IMR-90 (cell line): ENCODE results near the gene MROH7. TPM values are rescaled to one million over a fixed set of nuclear protein-coding genes. Genes with fewer than 3 reads are reported as not detected.

Experiments
- ATAC-seq: fragments of 200-7000 bp; cut with Tn5 transposase; 2 replicates; pipeline ENCODE4 v1.9.1; 2020; ENCODE audit warnings: low read depth, mild to moderate bottlenecking, moderate library complexity
- BruUV-seq: library from RNA; stranded (reverse); fragments of 400-500 nt; replicated peaks from 2 replicates; lab custom pipeline; 2021; lab: Mats Ljungman, UMichigan
- CTCF ChIA-PET: fragments of 300-600 bp; formaldehyde crosslinking; extraction: SDS; loops from one replicate; lab custom pipeline; 2021; ENCODE audit warnings: antibody characterized with exemption; lab: Yijun Ruan, JAX
- POLR2A ChIA-PET: fragments of 300-600 bp; sonication (Branson Sonifier 250); formaldehyde crosslinking; loops from one replicate; lab custom pipeline; 2022; ENCODE audit warnings: antibody characterized with exemption; ENCODE audit not compliant: unreplicated experiment; lab: Charles Lee
- DNase-seq: peaks from one replicate; pipeline ENCODE4 v3.0.0; 2013
- H2AFZ ChIP-seq: replicated peaks from 2 replicates; pipeline ENCODE3; 2013; ENCODE audit warnings: low read length, mild to moderate bottlenecking; ENCODE audit not compliant: poor library complexity
- H2AK5ac ChIP-seq: 2 replicates; pipeline ENCODE4 v1.6.1; 2013; ENCODE audit warnings: low read depth, low read length, inconsistent platforms
- H2AK9ac ChIP-seq: replicated peaks from 2 replicates; pipeline ENCODE3; 2013; ENCODE audit warnings: mild to moderate bottlenecking, low read depth, low read length, moderate library complexity; ENCODE audit not compliant: poor library complexity
- H2BK120ac ChIP-seq: 2 replicates; pipeline ENCODE4 v1.6.1; 2013; ENCODE audit warnings: low read depth, low read length, inconsistent platforms
- H2BK15ac ChIP-seq: 3 replicates; pipeline ENCODE4 v1.6.1; 2013; ENCODE audit warnings: low read depth, low read length, inconsistent platforms
- H2BK20ac ChIP-seq: 2 replicates; pipeline ENCODE4 v1.6.1; 2013; ENCODE audit warnings: low read depth, mild to moderate bottlenecking, inconsistent platforms, low read length, moderate library complexity
- H2BK5ac ChIP-seq: 2 replicates; pipeline ENCODE4 v1.6.1; 2013; ENCODE audit warnings: mild to moderate bottlenecking, low read depth, low read length, inconsistent platforms; ENCODE audit not compliant: poor library complexity, severe bottlenecking
- H3K14ac ChIP-seq: replicated peaks from 2 replicates; pipeline ENCODE4 v1.6.1; 2013; ENCODE audit warnings: low read depth, low read length, inconsistent platforms
- H3K18ac ChIP-seq: 2 replicates; pipeline ENCODE4 v1.6.1; 2013; ENCODE audit warnings: low read depth, low read length, control low read depth
- H3K23ac ChIP-seq: 2 replicates; pipeline ENCODE4 v1.6.1; 2013; ENCODE audit warnings: low read depth, low read length, inconsistent platforms
- H3K27ac ChIP-seq: 2 replicates; pipeline ENCODE4 v1.5.1; 2013; ENCODE audit warnings: mild to moderate bottlenecking, control low read depth, low read length; ENCODE audit not compliant: insufficient read depth
- H3K27me3 ChIP-seq: 2 replicates; pipeline ENCODE4 v1.6.1; 2013; ENCODE audit warnings: low read length; ENCODE audit not compliant: control insufficient read depth, insufficient read depth
- H3K36me3 ChIP-seq: 2 replicates; pipeline ENCODE4 v1.6.1; 2013; ENCODE audit warnings: low read length, mixed read lengths; ENCODE audit not compliant: control insufficient read depth, insufficient read depth
- H3K4ac ChIP-seq: 2 replicates; pipeline ENCODE4 v1.6.1; 2013; ENCODE audit warnings: low read depth, low read length, inconsistent platforms
- H3K4me1 ChIP-seq: 2 replicates; pipeline ENCODE4 v1.6.1; 2013; ENCODE audit warnings: low read length, mixed read lengths; ENCODE audit not compliant: control insufficient read depth, insufficient read depth
- H3K4me2 ChIP-seq: 2 replicates; pipeline ENCODE4 v1.6.1; 2013; ENCODE audit warnings: low read depth, mild to moderate bottlenecking, control low read depth, low read length, moderate library complexity
- H3K4me3 ChIP-seq: 2 replicates; pipeline ENCODE4 v1.5.1; 2013; ENCODE audit warnings: low read depth, mild to moderate bottlenecking, control low read depth, low read length, moderate library complexity; ENCODE audit not compliant: insufficient read depth
- H3K56ac ChIP-seq: 2 replicates; pipeline ENCODE4 v1.6.1; 2013; ENCODE audit warnings: low read length, inconsistent platforms; ENCODE audit not compliant: insufficient read depth; ENCODE audit errors: extremely low read depth
- H3K79me1 ChIP-seq, 2 experiments: 2 replicates each; pipeline ENCODE4 v1.6.1; 2013; ENCODE audit warnings: low read length in 2 of 2, inconsistent platforms in 1 of 2, low read depth in 1 of 2
- H3K9ac ChIP-seq: 2 replicates; pipeline ENCODE4 v1.6.1; 2013; ENCODE audit warnings: low read depth, low read length, control low read depth
- H3K9me1 ChIP-seq: 2 replicates; pipeline ENCODE4 v1.6.1; 2013; ENCODE audit warnings: low read length, inconsistent platforms; ENCODE audit not compliant: insufficient read depth
- H3K9me3 ChIP-seq: 2 replicates; pipeline ENCODE4 v1.6.1; 2013; ENCODE audit warnings: low read length; ENCODE audit not compliant: control insufficient read depth, insufficient read depth
- H4K20me1 ChIP-seq: 2 replicates; pipeline ENCODE4 v1.6.1; 2013; ENCODE audit warnings: low read length, inconsistent platforms; ENCODE audit not compliant: insufficient read depth
- H4K5ac ChIP-seq: 2 replicates; pipeline ENCODE4 v1.6.1; 2013; ENCODE audit warnings: mild to moderate bottlenecking, low read depth, low read length, control low read depth
- H4K8ac ChIP-seq, 2 experiments: 2 replicates each; pipeline ENCODE4 v1.6.1; 2013; ENCODE audit warnings: low read depth in 2 of 2, low read length in 2 of 2, control low read depth in 1 of 2, inconsistent platforms in 1 of 2
- H4K91ac ChIP-seq: 2 replicates; pipeline ENCODE4 v1.6.1; 2013; ENCODE audit warnings: low read depth, low read length, inconsistent platforms; ENCODE audit not compliant: insufficient read depth
- BHLHE40 ChIP-seq: fragments of 150-350 bp; IDR thresholded peaks from 2 replicates; pipeline ENCODE4 v1.6.1; 2016; ENCODE audit warnings: mild to moderate bottlenecking, low read depth, low read length
- CEBPB ChIP-seq: IDR thresholded peaks from 2 replicates; pipeline ENCODE4 v1.6.1; 2012; ENCODE audit warnings: low read depth, low read length, improper control_type of control experiment
- CHD1 ChIP-seq: IDR thresholded peaks from 2 replicates; pipeline ENCODE4 v1.6.1; 2012; ENCODE audit warnings: low read depth, low read length, improper control_type of control experiment
- FOS ChIP-seq: fragments of 150-350 bp; IDR thresholded peaks from 2 replicates; pipeline ENCODE4 v1.6.1; 2016; ENCODE audit warnings: low read depth, low read length
- MAFK ChIP-seq: IDR thresholded peaks from 2 replicates; pipeline ENCODE4 v1.6.1; 2012; ENCODE audit warnings: low read depth, low read length, improper control_type of control experiment
- MAZ ChIP-seq: IDR thresholded peaks from 2 replicates; pipeline ENCODE4 v1.6.1; 2012; ENCODE audit warnings: low read depth, mild to moderate bottlenecking, low read length, improper control_type of control experiment, moderate library complexity, borderline replicate concordance
- MXI1 ChIP-seq: IDR thresholded peaks from 2 replicates; pipeline ENCODE4 v1.6.1; 2012; ENCODE audit warnings: low read depth, mild to moderate bottlenecking, low read length, moderate library complexity, borderline replicate concordance
- NFE2L2 ChIP-seq: fragments of 150-350 bp; IDR thresholded peaks from 2 replicates; pipeline ENCODE4 v1.6.1; 2016; ENCODE audit warnings: low read depth, mild to moderate bottlenecking, low read length
- POLR2A ChIP-seq: IDR thresholded peaks from 2 replicates; pipeline ENCODE4 v1.6.1; 2012; ENCODE audit warnings: mild to moderate bottlenecking, low read depth, low read length
- RAD21 ChIP-seq: IDR thresholded peaks from 2 replicates; pipeline ENCODE4 v1.6.1; 2012; ENCODE audit warnings: low read length, improper control_type of control experiment
- RCOR1 ChIP-seq: IDR thresholded peaks from 2 replicates; pipeline ENCODE4 v1.6.1; 2012; ENCODE audit warnings: mild to moderate bottlenecking, low read length, improper control_type of control experiment; ENCODE audit not compliant: insufficient replicate concordance
- RFX5 ChIP-seq: IDR thresholded peaks from 2 replicates; pipeline ENCODE4 v1.8.0; 2012; ENCODE audit warnings: low read depth, mild to moderate bottlenecking, low read length, moderate library complexity
- SMC3 ChIP-seq: fragments of 150-350 bp; IDR thresholded peaks from 2 replicates; pipeline ENCODE4 v1.6.1; 2016; ENCODE audit warnings: low read depth, mild to moderate bottlenecking, antibody characterized with exemption, low read length, moderate library complexity
- WGBS, 2 experiments: methylation state at CpG; one replicate each; pipeline versions ENCODE4 v1.1.5 to v1.1.7; 2013; ENCODE audit warnings: missing lambda C conversion rate in 2 of 2; ENCODE audit not compliant: insufficient read length in 1 of 2; ENCODE audit errors: extremely low coverage in 2 of 2; 5-methylcytosine and 5-hydroxymethylcytosine counted together
- dilution Hi-C: fragments of 300-500 bp; cut with HindIII; formaldehyde crosslinking; loops from one replicate; pipeline ENCODE4 v1.14.3; 2018; ENCODE audit warnings: low sequenced_read_pairs; ENCODE audit not compliant: unreplicated experiment
- in situ Hi-C: fragments of 300-500 bp; cut with MboI; formaldehyde crosslinking; loops from 3 replicates; pipeline ENCODE4 v1.14.3; 2019; ENCODE audit warnings: low sequenced_read_pairs, inconsistent platforms, mixed read lengths
- intact Hi-C: fragments of 100-400 bp; cut with micrococcal nuclease; formaldehyde crosslinking; loops from 2 replicates; pipeline ENCODE4 v1.10.0; 2022
- polyA plus RNA-seq, 3 experiments: library from polyadenylated mRNA; depleted of rRNA; stranded (reverse); fragments of >200 nt; gene quantifications; 2 replicates each; pipeline ENCODE4 v1.2.3, GENCODE V29; 2012; ENCODE audit warnings: low replicate concordance in 1 of 3
- total RNA-seq: library from RNA; depleted of rRNA; stranded (reverse); fragments of >200 nt; gene quantifications from 2 replicates; pipeline ENCODE4 v1.2.3, GENCODE V29; 2012
- TF ChIP-seq, protein P1 (sequence below): fragments of 150-350 bp; IDR thresholded peaks from 2 replicates; pipeline ENCODE4 v1.6.1; 2017; ENCODE audit warnings: mild to moderate bottlenecking, antibody characterized with exemption, low read length, low read depth
- TF ChIP-seq, protein P2 (sequence below): fragments of 150-350 bp; IDR thresholded peaks from 2 replicates; pipeline ENCODE4 v1.6.1; 2016; ENCODE audit warnings: low read depth, mild to moderate bottlenecking, low read length, moderate library complexity, borderline replicate concordance
- TF ChIP-seq, protein P3 (sequence below): conservative IDR thresholded peaks from 2 replicates; pipeline ENCODE4 v1.5.1; 2012; ENCODE audit warnings: mild to moderate bottlenecking, low read depth, low read length, improper control_type of control experiment

MROH7 gene
- total and polyA plus RNA-seq, 2 of the 4 experiments (the other 2 are of a cell fraction) = not detected

DNA sequence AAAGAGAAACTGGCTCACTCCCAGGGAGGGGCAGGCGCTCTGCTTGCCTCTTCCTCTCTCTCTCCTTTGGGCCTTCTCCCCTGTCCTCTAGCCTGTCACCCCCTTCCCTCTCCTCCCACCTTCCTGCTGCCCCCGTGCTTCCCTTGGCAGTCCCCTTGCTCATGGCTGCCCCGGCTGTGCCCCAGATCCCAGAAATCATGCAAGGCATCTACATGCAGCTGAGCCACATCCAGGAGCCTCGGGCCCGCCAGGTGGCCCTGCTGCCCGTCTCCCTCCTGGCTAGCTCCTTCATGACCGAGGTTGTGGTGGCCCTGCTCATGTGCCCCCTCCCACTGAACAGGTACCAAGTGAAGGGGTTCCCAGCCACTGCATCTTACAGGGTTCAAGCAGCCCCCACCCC, 38.1 kb downstream of the MROH7 start:
- 50% methylated on average over 3 of the region's 7 CpGs; no CpG with 5 or more reads in 1 of the 2 experiments for WGBS, 2 experiments
- H3K4me1 ChIP-seq = no peaks in the 10 kb centered on the region
- no peak overlapping the region for H2BK5ac ChIP-seq
- H3K56ac ChIP-seq = no peak overlapping the region
- H3K9me3 ChIP-seq = no peaks in the 10 kb centered on the region
- no peak overlapping the region for H3K4me3 ChIP-seq
- no peak overlapping the region for H4K91ac ChIP-seq
- H3K4me2 ChIP-seq = no peak overlapping the region
- no peak overlapping the region for H2BK20ac ChIP-seq
- H2AK9ac ChIP-seq = no peak overlapping the region
- no peak overlapping the region for H2AK5ac ChIP-seq
- in situ Hi-C loops (loop anchor here (10.0 kb wide), 1 partner anchor 135 kb away; no protein-coding TSS in a partner anchor), intact Hi-C loops (no loop called here), dilution Hi-C loops (no loop called here)
- H3K18ac ChIP-seq = no peak overlapping the region
- H2BK120ac ChIP-seq = no peak overlapping the region
- H3K4ac ChIP-seq = no peak overlapping the region
- peaks cover 54% of the 10 kb centered on the region for H3K27me3 ChIP-seq
- no peaks in the 10 kb centered on the region for H3K79me1 ChIP-seq
- H3K9me1 ChIP-seq = no peaks in the 10 kb centered on the region
- no peak overlapping the region for H3K9ac ChIP-seq
- no peak for DNase-seq
- no peak for ATAC-seq
- no peak overlapping the region for H2BK15ac ChIP-seq
- ChIA-PET CTCF (no interaction called here), POLR2A (interaction anchor here (0.7 kb wide), 1 partner anchor 544 kb away, joined by 5 read pairs; no protein-coding TSS in a partner anchor)
- H4K5ac ChIP-seq = no peak overlapping the region
- no peak overlapping the region for H3K27ac ChIP-seq
- H3K14ac ChIP-seq = no peak overlapping the region
- H4K8ac ChIP-seq = no peak overlapping the region
- no peak overlapping the region for H3K23ac ChIP-seq
- BruUV-seq = no TSS peak
- TF ChIP-seq MAFK (no peak), MAZ (no peak), RAD21 (no peak), CEBPB (no peak), RCOR1 (no peak), CHD1 (no peak), BHLHE40 (no peak), MXI1 (no peak), POLR2A (no peak), RFX5 (no peak), SMC3 (no peak), FOS (no peak), NFE2L2 (no peak)
- TF ChIP-seq, protein P1, sequence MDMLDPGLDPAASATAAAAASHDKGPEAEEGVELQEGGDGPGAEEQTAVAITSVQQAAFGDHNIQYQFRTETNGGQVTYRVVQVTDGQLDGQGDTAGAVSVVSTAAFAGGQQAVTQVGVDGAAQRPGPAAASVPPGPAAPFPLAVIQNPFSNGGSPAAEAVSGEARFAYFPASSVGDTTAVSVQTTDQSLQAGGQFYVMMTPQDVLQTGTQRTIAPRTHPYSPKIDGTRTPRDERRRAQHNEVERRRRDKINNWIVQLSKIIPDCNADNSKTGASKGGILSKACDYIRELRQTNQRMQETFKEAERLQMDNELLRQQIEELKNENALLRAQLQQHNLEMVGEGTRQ = no peak
- TF ChIP-seq, protein P2, sequence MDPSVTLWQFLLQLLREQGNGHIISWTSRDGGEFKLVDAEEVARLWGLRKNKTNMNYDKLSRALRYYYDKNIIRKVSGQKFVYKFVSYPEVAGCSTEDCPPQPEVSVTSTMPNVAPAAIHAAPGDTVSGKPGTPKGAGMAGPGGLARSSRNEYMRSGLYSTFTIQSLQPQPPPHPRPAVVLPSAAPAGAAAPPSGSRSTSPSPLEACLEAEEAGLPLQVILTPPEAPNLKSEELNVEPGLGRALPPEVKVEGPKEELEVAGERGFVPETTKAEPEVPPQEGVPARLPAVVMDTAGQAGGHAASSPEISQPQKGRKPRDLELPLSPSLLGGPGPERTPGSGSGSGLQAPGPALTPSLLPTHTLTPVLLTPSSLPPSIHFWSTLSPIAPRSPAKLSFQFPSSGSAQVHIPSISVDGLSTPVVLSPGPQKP = no peak
- TF ChIP-seq, protein P3, sequence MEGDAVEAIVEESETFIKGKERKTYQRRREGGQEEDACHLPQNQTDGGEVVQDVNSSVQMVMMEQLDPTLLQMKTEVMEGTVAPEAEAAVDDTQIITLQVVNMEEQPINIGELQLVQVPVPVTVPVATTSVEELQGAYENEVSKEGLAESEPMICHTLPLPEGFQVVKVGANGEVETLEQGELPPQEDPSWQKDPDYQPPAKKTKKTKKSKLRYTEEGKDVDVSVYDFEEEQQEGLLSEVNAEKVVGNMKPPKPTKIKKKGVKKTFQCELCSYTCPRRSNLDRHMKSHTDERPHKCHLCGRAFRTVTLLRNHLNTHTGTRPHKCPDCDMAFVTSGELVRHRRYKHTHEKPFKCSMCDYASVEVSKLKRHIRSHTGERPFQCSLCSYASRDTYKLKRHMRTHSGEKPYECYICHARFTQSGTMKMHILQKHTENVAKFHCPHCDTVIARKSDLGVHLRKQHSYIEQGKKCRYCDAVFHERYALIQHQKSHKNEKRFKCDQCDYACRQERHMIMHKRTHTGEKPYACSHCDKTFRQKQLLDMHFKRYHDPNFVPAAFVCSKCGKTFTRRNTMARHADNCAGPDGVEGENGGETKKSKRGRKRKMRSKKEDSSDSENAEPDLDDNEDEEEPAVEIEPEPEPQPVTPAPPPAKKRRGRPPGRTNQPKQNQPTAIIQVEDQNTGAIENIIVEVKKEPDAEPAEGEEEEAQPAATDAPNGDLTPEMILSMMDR = no peak
- H4K20me1 ChIP-seq = no peaks in the 10 kb centered on the region
- H2AFZ ChIP-seq = no peak overlapping the region
- H3K36me3 ChIP-seq = no peaks in the 10 kb centered on the region
